Transverse colon (tissue), 4 donors: Measurements from ENCODE around the gene ABL2.

ENCODE experiments used
- EP300 ChIP-seq: sonication (generic); formaldehyde crosslinking; IDR thresholded peaks from one replicate; pipeline ENCODE4 v1.6.1; 2017; ENCODE audit warnings: antibody characterized with exemption, low read depth
- POLR2A ChIP-seq: fragments of 450-650 bp; IDR thresholded peaks from one replicate; pipeline ENCODE4 v1.6.1; 2016; ENCODE audit warnings: antibody characterized with exemption, mild to moderate bottlenecking, moderate library complexity
- POLR2AphosphoS5 ChIP-seq, 3 donors: sonication (generic); formaldehyde crosslinking; IDR thresholded peaks; one replicate each; pipeline ENCODE4 v1.6.1; 2016; ENCODE audit warnings: antibody characterized with exemption in 3 of 3
- TF ChIP-seq, protein P1 (sequence below), 5 experiments: fragments of 200-600 bp in 3 of 5; fragments of 450-650 bp in 2 of 5; sonication (generic) in 3 of 5; IDR thresholded peaks; 1 replicate in 2 of 5; 2 replicates in 3 of 5; pipeline ENCODE4 v1.5.1; 2016 to 2017; ENCODE audit warnings: antibody characterized with exemption in 5 of 5, inconsistent platforms in 3 of 5, mild to moderate bottlenecking in 2 of 5, moderate library complexity in 1 of 5

DNA sequence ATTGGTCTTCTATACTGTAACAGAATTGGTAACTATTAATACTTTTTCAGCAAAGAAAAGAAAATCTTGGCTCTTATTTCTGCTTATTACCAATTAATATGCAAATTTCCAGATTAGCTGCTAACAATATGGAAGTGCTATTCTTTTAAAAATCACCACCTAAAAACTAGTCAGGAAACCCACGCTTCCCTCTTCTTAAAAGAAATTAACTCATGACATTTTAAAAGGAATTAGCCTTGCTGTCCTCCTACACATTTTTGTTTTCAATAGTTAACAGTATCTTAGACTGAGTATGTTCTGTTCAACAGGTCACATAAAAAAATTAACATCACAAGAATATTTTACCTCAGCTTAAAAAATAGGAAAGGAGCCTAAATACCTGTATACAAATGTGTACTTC, 27.3 kb downstream of the ABL2 start:
- TF ChIP-seq, protein P1, sequence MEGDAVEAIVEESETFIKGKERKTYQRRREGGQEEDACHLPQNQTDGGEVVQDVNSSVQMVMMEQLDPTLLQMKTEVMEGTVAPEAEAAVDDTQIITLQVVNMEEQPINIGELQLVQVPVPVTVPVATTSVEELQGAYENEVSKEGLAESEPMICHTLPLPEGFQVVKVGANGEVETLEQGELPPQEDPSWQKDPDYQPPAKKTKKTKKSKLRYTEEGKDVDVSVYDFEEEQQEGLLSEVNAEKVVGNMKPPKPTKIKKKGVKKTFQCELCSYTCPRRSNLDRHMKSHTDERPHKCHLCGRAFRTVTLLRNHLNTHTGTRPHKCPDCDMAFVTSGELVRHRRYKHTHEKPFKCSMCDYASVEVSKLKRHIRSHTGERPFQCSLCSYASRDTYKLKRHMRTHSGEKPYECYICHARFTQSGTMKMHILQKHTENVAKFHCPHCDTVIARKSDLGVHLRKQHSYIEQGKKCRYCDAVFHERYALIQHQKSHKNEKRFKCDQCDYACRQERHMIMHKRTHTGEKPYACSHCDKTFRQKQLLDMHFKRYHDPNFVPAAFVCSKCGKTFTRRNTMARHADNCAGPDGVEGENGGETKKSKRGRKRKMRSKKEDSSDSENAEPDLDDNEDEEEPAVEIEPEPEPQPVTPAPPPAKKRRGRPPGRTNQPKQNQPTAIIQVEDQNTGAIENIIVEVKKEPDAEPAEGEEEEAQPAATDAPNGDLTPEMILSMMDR (IDR thresholded peaks at IDR 0.05), result no peak
- TF ChIP-seq POLR2A, result no peak
- no peak for TF ChIP-seq POLR2AphosphoS5 (IDR thresholded peaks at IDR 0.05)
- no peak for TF ChIP-seq EP300
